Activated naive CD4-positive, alpha-beta T cell treated with anti-CD3 and anti-CD28 coated beads, Interleukin-2, amount 50 U/mL, for 24 hours (primary cell): ENCODE data around the gene TMEM220.
"Not testable (repeated sequence)": the region's sequence is repeated elsewhere in the genome, so short reads cannot be mapped to it uniquely, and the experiment has no call there.

Experiments used
- H3K27ac Mint-ChIP-seq: one replicate; pipeline ENCODE4 v1.8.0; 2021; ENCODE audit warnings: mild to moderate bottlenecking, mixed read lengths
- H3K27me3 Mint-ChIP-seq: one replicate; pipeline ENCODE4 v1.8.0; 2021; ENCODE audit warnings: mixed read lengths
- H3K36me3 Mint-ChIP-seq: one replicate; pipeline ENCODE4 v1.8.0; 2021; ENCODE audit warnings: mixed read lengths
- H3K4me1 Mint-ChIP-seq: one replicate; pipeline ENCODE4 v1.8.0; 2021; ENCODE audit warnings: mixed read lengths
- H3K4me3 Mint-ChIP-seq: one replicate; pipeline ENCODE4 v1.8.0; 2021; ENCODE audit warnings: mild to moderate bottlenecking, mixed read lengths
- H3K9me3 Mint-ChIP-seq: one replicate; pipeline ENCODE4 v1.8.0; 2021; ENCODE audit warnings: mixed read lengths

TMEM220 gene

DNA sequence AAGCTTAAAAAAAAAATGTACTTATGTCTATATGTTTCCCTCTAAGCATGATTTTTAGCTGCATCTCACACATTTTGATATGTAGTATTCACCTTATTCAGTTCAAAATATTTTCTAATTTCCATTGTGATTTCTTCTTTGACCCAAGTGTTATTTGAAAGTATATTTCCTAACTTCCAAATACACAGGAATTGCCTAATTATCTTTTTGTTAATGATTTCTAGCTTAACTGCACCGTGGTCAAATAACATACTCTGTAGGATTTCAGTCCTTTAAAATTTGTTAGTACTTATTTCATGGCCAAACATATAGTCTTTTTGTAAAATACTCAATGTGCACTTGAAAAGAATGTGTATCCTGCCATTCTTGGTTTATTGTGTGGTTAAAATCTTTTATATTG is 11.3 kb downstream of the TMEM220 start:
- Mint-ChIP-seq H3K27ac (peak overlapping the region; percentile 68), H3K9me3 (no peaks in the 10 kb centered on the region), H3K27me3 (no peaks in the 10 kb centered on the region), H3K4me3 (no peak overlapping the region), H3K36me3 (peaks cover 2% of the 10 kb centered on the region), H3K4me1 (peaks cover 3% of the 10 kb centered on the region)

DNA sequence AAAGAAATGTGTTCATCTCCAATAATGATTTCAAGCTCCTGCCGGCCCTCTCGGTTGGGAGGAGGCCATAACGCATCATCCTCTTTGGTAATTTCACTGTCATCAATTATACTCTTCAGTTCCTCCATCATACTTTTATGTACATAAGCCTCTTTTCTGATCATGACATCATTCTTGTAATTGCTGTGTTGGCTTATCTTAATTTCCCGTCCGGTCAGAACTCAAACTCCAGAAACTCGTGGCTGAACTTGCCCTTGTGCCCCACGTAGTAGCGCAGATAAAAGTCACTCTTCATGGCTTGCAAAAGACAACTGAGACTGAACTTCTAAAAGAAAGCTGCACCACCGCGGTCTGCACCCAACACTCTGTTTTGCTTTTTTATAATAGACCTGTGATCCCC is 13.6 kb downstream of the TMEM220 start:
- Mint-ChIP-seq H3K36me3 (peaks cover 10% of the 10 kb centered on the region), H3K27me3 (no peaks in the 10 kb centered on the region), H3K4me3 (no peak overlapping the region), H3K27ac (peak overlapping the region; percentile 2), H3K9me3 (no peaks in the 10 kb centered on the region), H3K4me1 (peaks cover 7% of the 10 kb centered on the region)

DNA sequence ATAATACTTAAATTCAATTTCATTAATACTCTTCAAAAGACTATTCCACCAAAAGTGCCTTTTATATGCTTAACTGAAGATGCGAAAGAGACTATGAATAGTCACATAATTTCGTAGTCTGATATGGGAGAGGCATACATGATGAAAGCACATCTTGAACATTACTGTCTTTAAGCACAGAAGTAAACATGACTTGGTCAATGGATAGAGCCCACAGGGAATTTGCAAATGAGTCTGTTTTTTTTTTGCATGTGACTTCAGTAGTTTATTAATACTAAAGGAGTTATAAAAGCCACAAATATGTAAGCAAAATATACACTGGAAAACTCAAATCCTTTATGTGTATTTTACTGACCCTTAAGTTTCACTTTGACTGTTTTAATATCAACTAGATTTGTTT is 16.5 kb downstream of the TMEM220 start:
- Mint-ChIP-seq H3K27ac (peak overlapping the region; percentile 26), H3K27me3 (no peaks in the 10 kb centered on the region), H3K36me3 (peaks cover 11% of the 10 kb centered on the region), H3K9me3 (no peaks in the 10 kb centered on the region), H3K4me1 (peaks cover 17% of the 10 kb centered on the region), H3K4me3 (no peak overlapping the region)

DNA sequence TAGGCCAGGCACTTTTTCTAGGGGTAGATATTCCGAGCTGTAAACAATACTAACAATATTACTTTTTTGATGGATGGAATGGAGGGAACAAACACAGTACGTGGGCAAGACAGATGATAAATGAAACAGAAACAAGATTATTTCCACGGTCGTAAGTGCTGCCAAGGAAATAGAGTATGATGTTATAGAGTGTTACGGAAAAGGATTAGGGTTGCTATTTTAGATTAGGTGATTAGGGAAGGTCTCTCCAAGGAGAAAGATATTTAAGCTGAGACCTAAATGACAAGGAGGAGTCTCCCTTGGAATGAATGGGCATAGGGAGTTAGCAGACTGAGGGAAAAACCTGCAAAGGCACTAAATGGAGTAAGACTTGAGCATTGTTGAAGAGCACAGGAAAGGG is 24.1 kb downstream of the TMEM220 start:
- no peaks in the 10 kb centered on the region for H3K9me3 Mint-ChIP-seq
- peaks cover 18% of the 10 kb centered on the region for H3K36me3 Mint-ChIP-seq
- no peaks in the 10 kb centered on the region for H3K27me3 Mint-ChIP-seq
- no peak overlapping the region for H3K4me3 Mint-ChIP-seq
- peak overlapping the region; percentile 43 for H3K27ac Mint-ChIP-seq
- peaks cover 68% of the 10 kb centered on the region for H3K4me1 Mint-ChIP-seq

DNA sequence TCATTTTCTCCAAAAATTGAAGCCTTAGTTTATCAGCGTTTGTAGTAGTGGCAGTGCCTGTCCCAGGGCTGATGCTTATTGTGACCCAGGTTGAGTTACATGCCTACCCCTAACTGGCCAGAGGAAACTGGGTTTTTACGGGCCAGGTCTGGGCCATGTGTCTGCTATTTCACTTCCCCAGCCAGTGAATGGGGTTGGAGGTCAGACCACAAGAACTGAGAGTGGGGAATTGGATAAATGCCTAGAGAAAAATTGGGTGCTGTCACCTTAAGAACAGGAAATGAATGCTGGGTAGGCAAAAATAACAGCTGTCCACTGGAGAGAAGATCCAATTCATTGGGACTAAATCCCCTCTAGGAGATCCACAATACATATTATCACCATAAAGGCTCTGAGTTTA is 27.2 kb downstream of the TMEM220 start:
- Mint-ChIP-seq H3K4me1 (peaks cover 70% of the 10 kb centered on the region), H3K4me3 (peak overlapping the region; percentile 61), H3K27ac (peak overlapping the region; percentile 89), H3K36me3 (peaks cover 13% of the 10 kb centered on the region), H3K9me3 (no peaks in the 10 kb centered on the region), H3K27me3 (no peaks in the 10 kb centered on the region)

DNA sequence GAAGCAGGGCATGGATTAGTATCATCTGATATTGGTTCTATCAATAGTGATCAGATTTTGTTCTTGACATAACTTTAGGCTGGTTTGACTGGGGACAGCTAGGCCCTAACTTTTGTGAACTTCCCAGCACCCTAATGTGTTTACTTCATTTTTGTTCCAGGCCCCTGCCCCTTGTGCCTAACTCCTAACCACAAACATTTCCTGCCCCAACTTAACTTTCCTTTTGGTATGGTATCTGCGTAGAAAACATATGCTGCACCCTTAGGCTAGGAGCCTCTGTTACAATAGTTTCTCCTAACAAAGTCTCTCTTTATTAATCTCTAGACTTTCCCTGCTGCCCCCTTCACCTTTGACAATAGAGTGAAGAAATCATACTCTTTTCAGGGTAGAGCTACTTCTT is 30.0 kb downstream of the TMEM220 start:
- no peaks in the 10 kb centered on the region for H3K27me3 Mint-ChIP-seq
- H3K4me3 Mint-ChIP-seq, result peak overlapping the region; percentile 80
- peaks cover 70% of the 10 kb centered on the region for H3K4me1 Mint-ChIP-seq
- H3K9me3 Mint-ChIP-seq, result no peaks in the 10 kb centered on the region
- peaks cover 10% of the 10 kb centered on the region for H3K36me3 Mint-ChIP-seq
- H3K27ac Mint-ChIP-seq, result peak overlapping the region; percentile 94

DNA sequence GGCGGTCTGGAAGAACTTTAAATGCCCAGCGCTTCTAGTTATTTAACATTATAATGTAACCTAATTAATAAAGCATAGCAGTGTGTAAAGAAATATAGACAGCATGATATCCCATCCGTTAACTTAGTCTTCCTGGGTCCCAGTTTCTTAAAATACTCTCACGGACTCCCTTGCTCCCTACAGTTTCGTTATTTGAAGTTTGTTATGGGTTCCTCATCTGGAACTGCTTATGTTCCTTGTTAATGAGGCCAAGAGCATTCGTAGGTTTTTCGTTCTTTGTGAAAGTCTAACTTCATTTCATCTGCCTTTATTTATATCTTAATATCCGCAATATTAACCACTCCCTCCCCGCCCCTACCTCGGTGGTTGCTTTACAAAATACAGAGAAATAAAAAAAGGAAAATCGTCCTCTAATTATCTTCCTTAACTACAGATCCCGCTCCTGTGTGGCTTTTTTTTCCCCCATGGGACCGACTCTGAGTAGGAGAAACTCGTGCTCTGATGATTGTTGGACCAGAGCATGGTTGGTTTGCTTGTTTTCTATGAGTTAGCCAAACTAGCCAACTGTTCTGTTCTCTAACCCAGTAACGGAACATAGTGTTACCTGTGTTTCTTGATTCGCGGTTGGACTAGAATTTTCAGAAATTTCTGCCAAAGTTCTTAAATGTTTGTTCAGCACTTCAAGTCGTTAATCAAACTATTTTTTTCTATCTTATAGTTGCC is 31.6 kb downstream of the TMEM220 start:
- H3K27me3 Mint-ChIP-seq, result no peaks in the 10 kb centered on the region
- peak overlapping the region; percentile 98 for H3K27ac Mint-ChIP-seq
- H3K4me3 Mint-ChIP-seq, result peak overlapping the region; percentile 99
- peaks cover 69% of the 10 kb centered on the region for H3K4me1 Mint-ChIP-seq
- H3K36me3 Mint-ChIP-seq, result peaks cover 18% of the 10 kb centered on the region
- no peaks in the 10 kb centered on the region for H3K9me3 Mint-ChIP-seq

DNA sequence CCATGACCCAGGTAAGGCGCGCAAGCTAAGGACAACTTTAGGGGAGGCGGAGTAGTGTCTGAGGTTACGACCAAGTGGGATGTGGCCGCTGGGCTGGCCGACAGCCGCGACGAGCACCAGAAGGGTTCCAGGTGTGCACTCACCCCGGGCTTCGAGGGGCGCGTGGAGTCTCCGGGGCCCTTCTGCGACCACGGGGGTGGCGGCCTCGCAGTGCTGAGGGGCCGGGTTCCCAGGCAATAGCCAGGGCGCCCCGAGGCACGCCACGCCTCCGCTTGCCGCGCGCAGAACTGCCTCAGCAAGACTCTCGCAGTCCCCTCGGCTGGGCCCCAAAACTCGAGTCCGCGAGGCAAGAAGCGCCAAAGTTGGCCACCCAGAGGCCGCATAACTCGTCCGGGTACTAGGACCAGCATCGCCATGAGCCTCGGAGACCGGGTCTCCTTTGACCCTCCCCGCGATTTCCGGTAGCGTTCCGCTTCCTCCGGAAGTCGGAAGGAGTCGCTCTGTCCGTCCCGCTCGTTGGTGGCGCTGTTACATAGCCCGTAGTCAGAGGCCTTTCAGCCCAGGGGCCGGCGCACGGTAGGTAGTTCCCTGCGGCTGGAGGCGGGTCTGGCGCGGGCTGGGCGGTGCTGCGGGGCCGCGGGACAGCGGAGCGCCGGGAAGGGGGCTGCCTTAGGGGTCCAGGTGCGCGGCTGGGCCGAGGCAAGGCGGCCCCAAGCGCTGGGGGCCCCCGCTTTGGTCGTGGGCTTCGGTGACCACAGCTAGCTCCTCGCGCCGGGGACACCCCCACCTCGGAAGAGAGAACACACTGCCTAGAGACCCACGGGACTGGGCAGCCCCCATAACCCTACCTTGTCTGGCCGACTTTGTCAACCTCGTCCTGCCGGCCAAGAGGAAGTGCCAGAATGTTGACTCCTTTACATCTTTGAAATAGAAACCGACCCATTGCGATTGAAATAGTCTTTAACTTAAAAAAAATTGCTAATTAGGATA is 32.4 kb downstream of the TMEM220 start, which contains the start of the genes ADPRM and SCO1:
Gene ADPRM, plus strand, starts transcription at position 503 of the 990 bp plus-strand sequence. CDS start 7,333 bp downstream, outside the sequence.
Gene SCO1, minus strand, starts transcription at position 442 of the 990 bp plus-strand sequence. Its CDS starts 26 bp downstream, at position 416.
- Mint-ChIP-seq H3K27me3 (no peaks in the 10 kb centered on the region), H3K4me3 (peak within 1 kb of the TSS; percentile 99), H3K4me1 (peaks cover 69% of the 10 kb centered on the region), H3K27ac (peak within 1 kb of the TSS; percentile 98), H3K36me3 (peaks cover 22% of the 10 kb centered on the region), H3K9me3 (no peaks in the 10 kb centered on the region)

DNA sequence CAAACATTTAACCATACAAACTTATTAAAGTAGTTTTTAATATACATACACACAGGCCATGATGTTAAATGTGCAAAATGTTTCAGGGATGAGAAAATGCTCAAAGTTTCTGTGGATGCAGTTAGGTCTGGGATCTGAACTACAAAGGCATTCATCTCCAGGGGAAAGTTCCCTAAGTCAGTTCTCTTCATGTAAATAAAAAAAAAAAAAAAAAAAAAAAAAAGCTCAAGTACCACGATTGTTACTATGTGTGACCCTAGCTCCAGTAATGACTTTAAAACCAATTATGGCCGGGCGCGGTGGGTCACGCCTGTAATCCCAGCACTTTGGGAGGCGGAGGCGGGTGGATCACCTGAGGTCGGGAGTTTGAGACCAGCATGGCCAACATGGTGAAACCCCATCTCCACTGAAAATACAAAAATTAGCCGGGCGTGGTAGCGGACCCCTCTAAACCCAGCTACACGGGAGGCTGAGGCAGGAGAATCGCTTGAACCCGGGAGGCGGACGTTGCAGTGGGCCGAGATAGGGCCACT is 33.9 kb downstream of the TMEM220 start:
- not testable (repeated sequence) for H3K27ac Mint-ChIP-seq, H3K9me3 Mint-ChIP-seq, H3K27me3 Mint-ChIP-seq
- H3K4me3 Mint-ChIP-seq, result peak overlapping the region; percentile 98
- H3K36me3 Mint-ChIP-seq, result peaks cover 24% of the 10 kb centered on the region
- peaks cover 68% of the 10 kb centered on the region for H3K4me1 Mint-ChIP-seq

DNA sequence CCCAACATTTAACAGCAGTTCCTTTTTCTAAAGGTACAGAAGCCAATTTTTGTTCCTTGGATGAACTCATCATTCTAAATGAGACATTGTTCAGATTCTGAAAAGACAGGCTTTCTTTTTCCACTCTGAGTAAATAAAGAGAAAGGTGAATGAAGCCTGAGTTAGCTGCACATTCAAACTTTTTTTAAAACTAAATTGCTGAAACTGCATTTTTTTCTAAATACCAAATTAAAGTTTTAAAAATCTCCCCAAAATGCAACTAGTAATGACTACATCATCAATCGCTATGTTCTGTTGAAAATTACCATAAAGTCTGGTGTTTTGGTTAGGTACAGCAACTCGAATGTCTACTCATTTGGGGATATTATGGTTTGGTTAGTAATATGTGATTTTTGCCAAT is 42.3 kb downstream of the TMEM220 start:
- Mint-ChIP-seq H3K27me3 (no peaks in the 10 kb centered on the region), H3K4me3 (no peak overlapping the region), H3K4me1 (peaks cover 46% of the 10 kb centered on the region), H3K27ac (no peak overlapping the region), H3K9me3 (no peaks in the 10 kb centered on the region), H3K36me3 (peaks cover 41% of the 10 kb centered on the region)

DNA sequence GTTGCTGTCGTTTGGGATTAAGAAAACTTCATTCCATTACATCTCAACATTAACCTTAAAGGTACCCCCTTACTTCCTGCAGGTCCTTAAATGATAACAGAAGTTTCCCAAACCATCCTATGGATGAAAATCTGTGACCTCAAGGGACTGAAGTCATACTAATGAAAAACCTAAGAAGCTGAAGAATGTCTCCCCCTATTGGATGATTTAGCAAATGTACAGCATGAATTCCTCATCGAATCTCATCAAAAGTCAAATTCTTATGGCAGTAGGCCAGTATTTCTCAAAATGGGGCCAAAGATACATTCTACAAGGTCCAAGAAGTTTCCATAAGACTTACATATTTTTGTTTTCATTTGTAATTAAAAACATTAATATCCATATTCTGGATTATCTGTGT is 46.0 kb downstream of the TMEM220 start:
- peaks cover 18% of the 10 kb centered on the region for H3K4me1 Mint-ChIP-seq
- H3K9me3 Mint-ChIP-seq, result no peaks in the 10 kb centered on the region
- peaks cover 28% of the 10 kb centered on the region for H3K36me3 Mint-ChIP-seq
- H3K27me3 Mint-ChIP-seq, result no peaks in the 10 kb centered on the region
- H3K27ac Mint-ChIP-seq, result no peak overlapping the region
- no peak overlapping the region for H3K4me3 Mint-ChIP-seq

DNA sequence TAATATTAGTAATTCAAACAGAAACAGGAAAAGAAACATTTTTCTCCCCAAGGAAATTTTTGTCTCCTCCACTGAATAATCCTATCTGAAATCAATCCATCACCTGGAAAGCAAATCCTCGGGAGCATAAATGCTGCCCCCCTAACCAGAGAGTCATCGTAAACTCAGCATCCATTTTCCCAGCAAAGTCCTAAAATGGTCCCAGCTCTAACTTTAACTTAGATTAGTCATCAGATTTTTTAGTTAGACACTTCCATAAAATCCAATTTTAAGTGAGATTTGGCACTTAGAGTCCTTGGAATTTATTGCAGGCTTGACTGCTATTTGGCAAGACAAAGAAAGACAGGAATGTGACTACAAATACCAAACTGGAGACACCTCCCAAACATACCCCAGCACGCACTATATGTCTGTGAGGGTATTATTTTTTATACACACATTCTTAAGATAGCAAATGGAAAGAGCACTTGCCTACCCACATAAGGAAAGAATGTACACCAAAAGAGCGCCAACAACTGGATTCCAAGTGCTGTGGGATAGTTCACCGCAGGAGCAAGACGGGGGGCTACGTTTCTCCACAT is 47.9 kb downstream of the TMEM220 start:
- H3K27me3 Mint-ChIP-seq, result no peaks in the 10 kb centered on the region
- H3K27ac Mint-ChIP-seq, result no peak overlapping the region
- H3K36me3 Mint-ChIP-seq, result peaks cover 26% of the 10 kb centered on the region
- no peak overlapping the region for H3K4me3 Mint-ChIP-seq
- H3K4me1 Mint-ChIP-seq, result peaks cover 10% of the 10 kb centered on the region
- no peaks in the 10 kb centered on the region for H3K9me3 Mint-ChIP-seq

DNA sequence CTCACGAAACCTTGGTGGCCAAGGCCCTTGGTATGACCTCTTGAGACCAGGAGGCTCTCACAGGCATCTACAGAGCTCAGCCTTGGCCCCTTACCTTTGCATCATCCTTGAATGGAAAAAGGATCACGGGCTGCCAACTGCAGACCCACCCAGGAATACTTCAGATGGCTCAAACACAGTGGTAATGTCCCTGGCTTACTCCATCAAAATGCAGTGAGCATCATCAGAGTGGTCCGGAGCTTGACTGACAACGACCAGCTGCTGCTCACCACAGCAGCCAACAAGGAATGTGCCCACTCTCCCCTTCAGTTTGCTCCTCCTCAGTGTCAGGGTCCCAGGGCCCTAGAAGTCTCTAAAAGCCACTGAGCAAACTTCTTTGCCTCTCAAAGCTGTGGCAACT is 55.1 kb downstream of the TMEM220 start:
- H3K27me3 Mint-ChIP-seq, result no peaks in the 10 kb centered on the region
- H3K9me3 Mint-ChIP-seq, result no peaks in the 10 kb centered on the region
- H3K36me3 Mint-ChIP-seq, result peaks cover 9% of the 10 kb centered on the region
- no peaks in the 10 kb centered on the region for H3K4me1 Mint-ChIP-seq
- H3K27ac Mint-ChIP-seq, result no peak overlapping the region
- H3K4me3 Mint-ChIP-seq, result no peak overlapping the region

DNA sequence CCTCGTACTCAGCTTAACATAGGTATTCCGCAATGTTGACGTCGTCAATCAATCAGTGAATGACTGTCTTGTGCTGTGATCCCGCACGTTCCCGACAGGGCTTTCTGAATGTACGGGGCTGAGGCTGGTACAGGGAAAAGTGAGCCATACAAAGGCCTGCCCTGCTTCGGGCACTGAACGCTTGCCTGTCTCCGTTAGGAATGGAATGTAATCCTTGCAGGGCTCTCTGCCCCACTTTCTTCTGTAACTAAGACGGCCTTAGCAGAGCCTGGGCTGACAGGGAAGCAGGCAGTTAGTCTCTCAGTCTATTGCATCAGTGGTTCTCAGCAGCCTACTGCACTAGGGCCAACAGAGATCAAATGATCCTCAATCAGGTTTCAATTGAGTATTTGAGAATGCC is 56.5 kb downstream of the TMEM220 start:
- no peaks in the 10 kb centered on the region for H3K9me3 Mint-ChIP-seq
- peaks cover 9% of the 10 kb centered on the region for H3K36me3 Mint-ChIP-seq
- no peak overlapping the region for H3K4me3 Mint-ChIP-seq
- H3K4me1 Mint-ChIP-seq, result no peaks in the 10 kb centered on the region
- no peaks in the 10 kb centered on the region for H3K27me3 Mint-ChIP-seq
- H3K27ac Mint-ChIP-seq, result no peak overlapping the region

DNA sequence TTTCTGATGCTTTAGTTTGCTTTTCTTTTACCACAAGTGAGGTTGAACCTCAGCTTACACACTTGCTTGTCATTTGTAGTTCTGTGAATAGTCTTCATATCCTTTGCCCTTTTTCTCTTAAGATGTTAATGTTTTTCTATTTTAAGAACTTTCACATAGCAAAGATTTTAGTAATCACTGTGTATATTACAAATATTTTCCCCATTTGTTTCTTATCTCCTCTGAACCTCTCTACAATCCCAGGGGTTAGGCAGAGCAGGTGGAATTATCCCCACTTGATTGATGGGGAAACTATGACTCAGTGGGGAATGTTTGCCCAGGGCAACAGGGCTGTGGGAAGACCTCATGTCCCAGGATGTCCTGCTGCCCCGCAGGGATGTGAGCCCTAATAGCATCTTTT is 61.0 kb downstream of the TMEM220 start:
- Mint-ChIP-seq H3K4me3 (no peak overlapping the region), H3K27me3 (no peaks in the 10 kb centered on the region), H3K27ac (no peak overlapping the region), H3K9me3 (no peaks in the 10 kb centered on the region), H3K4me1 (no peaks in the 10 kb centered on the region), H3K36me3 (peaks cover 6% of the 10 kb centered on the region)
